Suppressor macrophage (primary cell): ENCODE results near the gene NEK6.

Experiments used
- DNase-seq, 4 experiments: peaks; one replicate each; pipeline ENCODE4 v3.0.0-alpha.2; 2020 to 2022

The NEK6 gene

GRCh38 chr9:124342776-124343485 is 85.2 kb downstream of the NEK6 start:
- no peak for DNase-seq

DNA sequence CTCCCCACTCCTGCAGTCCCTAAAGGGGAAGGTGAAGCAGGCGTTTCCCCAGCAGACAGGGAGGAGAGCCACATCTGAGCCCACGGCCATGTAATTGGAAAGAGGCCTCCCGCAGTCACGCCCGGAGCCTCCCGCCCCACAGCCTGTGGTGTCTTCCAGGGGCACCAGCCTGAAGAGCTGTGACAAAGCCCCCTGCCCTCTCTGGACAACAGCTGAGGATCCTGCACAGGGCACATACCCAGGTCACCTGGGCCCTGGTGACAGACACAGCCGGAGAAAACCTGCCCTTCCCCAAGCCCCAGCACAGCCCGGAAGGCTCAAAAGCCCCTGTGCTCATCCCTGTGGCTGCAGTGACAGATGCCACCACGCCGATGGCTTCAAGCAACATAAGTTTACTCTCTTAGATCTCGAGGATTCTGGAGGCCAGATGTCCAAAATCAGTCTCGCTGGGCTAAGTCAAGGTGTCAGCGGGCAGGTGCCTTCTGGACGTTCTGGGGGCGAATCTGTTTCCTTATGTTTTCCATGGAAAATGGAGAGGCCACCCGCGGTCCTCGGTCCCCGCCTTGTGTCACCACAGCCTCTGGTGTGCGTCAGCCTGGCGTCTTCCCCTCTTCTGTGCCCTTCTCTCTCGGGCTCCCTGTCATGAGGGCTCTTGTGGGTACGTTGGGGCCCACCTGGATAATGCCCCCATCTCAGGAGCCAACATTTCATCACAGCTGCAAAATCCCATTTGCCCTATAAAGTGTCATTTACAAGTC is 86.0 kb downstream of the NEK6 start:
- no peak for DNase-seq

GRCh38 chr9:124344291-124345050 is 86.7 kb downstream of the NEK6 start:
- no peak for DNase-seq

DNA sequence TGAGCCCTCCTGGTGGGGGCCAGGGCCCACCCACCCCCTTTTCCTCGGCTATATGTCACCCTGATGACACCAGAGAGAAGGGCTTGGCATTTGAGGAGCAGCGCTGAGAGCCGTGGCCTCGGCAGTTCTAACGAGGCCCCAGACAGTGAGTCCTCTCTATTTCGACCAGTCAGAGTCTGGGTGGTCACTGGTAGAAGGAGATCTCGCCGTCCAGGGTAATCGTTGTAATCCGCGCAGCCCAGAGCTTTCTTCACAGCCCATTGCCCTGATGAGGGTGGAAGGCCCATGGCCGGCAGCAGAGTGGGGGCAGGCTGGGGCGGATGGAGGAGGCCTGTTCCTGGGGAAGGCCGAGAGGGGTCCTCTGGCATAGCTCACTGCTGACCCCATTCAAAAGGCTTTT is 87.3 kb downstream of the NEK6 start:
- no peak for DNase-seq

GRCh38 chr9:124345751-124346281 is 88.1 kb downstream of the NEK6 start:
- DNase-seq = no peak

GRCh38 chr9:124346347-124347163 is 88.8 kb downstream of the NEK6 start:
- DNase-seq = peak in 1 of 4 experiments; percentile 39

GRCh38 chr9:124347206-124347967 is 89.6 kb downstream of the NEK6 start:
- DNase-seq = no peak

DNA sequence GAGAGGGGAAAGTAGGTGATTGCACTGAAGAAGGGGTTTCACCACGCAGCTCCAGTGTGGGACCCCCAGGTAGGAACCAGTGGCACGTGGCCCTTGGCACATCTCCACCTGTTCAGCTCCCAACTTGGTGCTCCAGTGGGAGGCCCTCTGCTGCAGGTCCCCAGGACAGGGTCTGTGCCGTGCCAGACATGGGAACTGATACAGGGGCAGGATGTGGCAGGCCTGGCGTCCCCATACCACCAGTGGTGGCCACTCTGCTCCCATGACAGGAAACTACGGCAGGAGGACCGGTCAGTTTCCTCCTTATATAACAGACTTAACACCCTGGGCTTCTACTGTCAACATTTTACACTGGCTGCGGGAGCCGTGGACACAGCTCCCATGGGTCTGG is 90.2 kb downstream of the NEK6 start:
- DNase-seq = no peak

DNA sequence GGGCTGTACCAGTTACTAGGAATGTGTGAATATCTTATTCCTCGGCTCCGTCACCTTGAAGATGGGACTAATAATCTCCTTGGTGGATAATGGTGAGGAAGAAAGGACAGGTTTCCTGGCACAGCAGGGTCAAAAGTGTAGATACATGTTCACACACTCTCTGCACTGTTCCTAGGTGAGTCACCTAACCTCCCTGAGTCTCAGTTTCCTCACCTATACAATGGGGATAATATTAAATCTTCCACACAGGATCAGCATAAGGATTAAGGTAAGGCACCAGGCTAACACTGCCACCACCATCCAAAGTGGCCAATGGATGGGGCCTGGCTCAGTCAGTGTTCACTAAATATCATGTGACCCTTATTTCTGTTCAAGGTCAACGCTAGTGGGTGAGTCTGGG is 90.6 kb downstream of the NEK6 start:
- DNase-seq = no peak

- DNase-seq = peak in 1 of 4 experiments; percentile 2
Observed at GRCh38 chr9:124348831-124349230, 91.1 kb downstream of the NEK6 start.

GRCh38 chr9:124349267-124349666 is 91.5 kb downstream of the NEK6 start:
- DNase-seq = peak in 1 of 4 experiments; percentile 2

GRCh38 chr9:124349675-124350493 is 92.1 kb downstream of the NEK6 start:
- peak in 1 of 4 experiments; percentile 4 for DNase-seq

- peak in 1 of 4 experiments; percentile 2 for DNase-seq
Observed at GRCh38 chr9:124350494-124351263, 92.9 kb downstream of the NEK6 start.

DNA sequence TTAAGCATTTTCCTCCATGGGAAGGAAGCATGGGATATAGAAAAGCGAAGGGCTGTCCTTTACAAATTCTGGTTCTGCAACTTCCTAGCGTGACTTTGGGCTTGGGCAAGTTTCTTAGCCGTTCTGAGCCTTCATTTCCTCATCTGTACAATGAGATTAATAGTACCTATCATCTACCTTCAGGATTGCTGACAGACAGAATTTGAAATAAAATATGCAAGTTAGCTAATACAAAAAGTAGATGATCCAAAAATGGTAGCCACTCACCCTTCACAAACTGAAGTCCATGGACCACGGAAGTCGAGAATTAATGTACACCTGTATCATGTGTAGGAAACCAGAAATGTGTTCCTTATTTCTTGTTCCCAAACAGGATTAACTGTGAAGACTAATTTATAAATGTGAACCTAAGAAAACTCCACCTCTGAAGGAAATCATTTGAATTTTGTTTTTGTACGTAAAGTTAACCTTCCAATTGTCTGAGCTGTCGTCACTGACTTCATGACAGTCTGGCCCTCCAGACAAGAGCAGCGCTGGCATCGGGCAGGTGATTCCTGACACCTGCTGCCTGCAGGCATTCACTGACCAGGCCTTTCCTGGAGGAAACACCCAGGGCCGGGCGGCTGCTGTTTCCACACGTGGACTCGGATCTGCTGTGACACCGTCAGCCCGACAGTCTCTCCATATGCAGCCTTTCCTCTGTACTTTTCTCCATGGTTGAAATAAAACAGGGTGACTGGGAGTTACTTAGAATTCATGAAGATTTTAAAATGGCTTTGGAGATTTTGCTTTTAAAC is 94.1 kb downstream of the NEK6 start:
- DNase-seq = no peak

GRCh38 chr9:124352616-124353015 is 94.9 kb downstream of the NEK6 start:
- no peak for DNase-seq

DNA sequence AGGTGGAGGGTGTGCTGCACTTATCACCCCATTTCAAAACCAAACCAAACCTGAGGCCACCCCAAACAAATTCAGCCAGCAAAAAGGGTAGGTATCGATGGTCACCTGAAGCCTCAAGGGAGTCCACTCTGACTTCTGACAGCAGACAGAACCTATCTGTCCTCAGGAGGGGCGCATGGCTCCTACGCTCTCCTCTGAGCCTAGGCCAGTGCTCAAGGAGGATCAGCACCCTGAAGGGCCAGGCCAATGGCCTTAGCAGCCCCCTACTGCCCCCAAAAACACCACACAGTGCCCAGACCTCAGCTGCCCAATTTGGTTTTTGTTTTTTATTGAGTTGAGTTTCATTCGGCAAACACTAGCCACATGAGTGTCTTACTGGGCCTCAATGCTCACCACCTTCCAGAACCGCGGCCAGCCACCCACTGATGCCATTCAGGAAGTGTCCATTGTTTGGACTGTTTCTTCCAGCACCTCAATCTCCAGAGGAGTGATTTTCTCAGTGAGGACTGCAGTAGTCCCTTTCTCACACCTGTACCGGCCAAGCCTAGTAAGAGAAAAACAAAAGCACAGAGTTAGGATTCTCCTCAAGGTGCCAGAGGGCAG is 95.5 kb downstream of the NEK6 start:
- DNase-seq = no peak

GRCh38 chr9:124353811-124354274 is 96.1 kb downstream of the NEK6 start:
- DNase-seq = peak in 1 of 4 experiments; percentile 31

GRCh38 chr9:124354346-124355038 is 96.7 kb downstream of the NEK6 start:
- DNase-seq = no peak
